ENCODE measurements around the gene MRPL16. TPM values are rescaled to one million over a fixed set of nuclear protein-coding genes. Genes with fewer than 3 reads are reported as not detected.
"Not testable (repeated sequence)": the region's sequence is repeated elsewhere in the genome, so short reads cannot be mapped to it uniquely, and the experiment has no call there.

The MRPL16 gene
- 10 to 100 TPM; 47.9 to 58.6 (median 52.1) TPM for total RNA-seq

- Histone ChIP-seq H3K4me1 (peaks cover 12 to 19% (median 14%) of the 10 kb centered on the region in 4 donors), H3K27me3 (no peaks in the 10 kb centered on the region), H3K27ac (replicated peaks in 1 of 4) (peak within 1 kb of the TSS; percentile 80 to 86 (median 82)), H3K9me3 (no peaks in the 10 kb centered on the region), H3K36me3 (peaks cover 21 to 36% (median 32%) of the 10 kb centered on the region in 4 donors), H3K4me3 (peak within 1 kb of the TSS; percentile 80 to 89 (median 84))
- WGBS, result 0% methylated on average over 34 of the region's 54 CpGs
- TF ChIP-seq POLR2AphosphoS5 (IDR thresholded peaks at IDR 0.05), result peak; percentile 71 to 79
- TF ChIP-seq POLR2A (IDR thresholded peaks at IDR 0.05; ENCODE audit: low read depth), result no peak
- peak; percentile 24 to 34 (median 29) for TF ChIP-seq CTCF (IDR thresholded peaks at IDR 0.05)
- no peak for TF ChIP-seq EP300 (IDR thresholded peaks at IDR 0.05)
- intact Hi-C loops (cut with DNase I), result no loop called here
- peak; percentile 95 for DNase-seq (ENCODE audit: extremely low spot score)
Measured at GRCh38 chr11:59810189-59810910, at the start of gene MRPL16. TSS of gene MRPL16 (minus strand) at chr11:59810778. CDS start at chr11:59810658, 120 bp downstream.

GRCh38 chr11:59859673-59860072, 49.1 kb upstream of the MRPL16 start:
- intact Hi-C loops (cut with DNase I), result no loop called here
- Histone ChIP-seq H3K4me3 (no peak overlapping the region), H3K27me3 (no peaks in the 10 kb centered on the region), H3K9me3 (no peaks in the 10 kb centered on the region), H3K36me3 (no peaks in the 10 kb centered on the region), H3K4me1 (no peaks in the 10 kb centered on the region), H3K27ac (replicated peaks in 1 of 4) (no peak overlapping the region)
- TF ChIP-seq EP300 (IDR thresholded peaks at IDR 0.05) (no peak), POLR2A (IDR thresholded peaks at IDR 0.05; ENCODE audit: low read depth) (no peak), CTCF (IDR thresholded peaks at IDR 0.05) (no peak), POLR2AphosphoS5 (IDR thresholded peaks at IDR 0.05) (no peak)
- no peak for DNase-seq (ENCODE audit: extremely low spot score)

- TF ChIP-seq POLR2AphosphoS5 (IDR thresholded peaks at IDR 0.05) (no peak), EP300 (IDR thresholded peaks at IDR 0.05) (no peak), CTCF (IDR thresholded peaks at IDR 0.05) (no peak), POLR2A (IDR thresholded peaks at IDR 0.05; ENCODE audit: low read depth) (no peak)
- WGBS, result 67% methylated on average over 10 of the region's 10 CpGs
Measured at GRCh38 chr11:59857439-59858434, 47.2 kb upstream of the MRPL16 start.

GRCh38 chr11:59854871-59855270, 44.3 kb upstream of the MRPL16 start:
- Histone ChIP-seq H3K27me3 (no peaks in the 10 kb centered on the region), H3K4me1 (no peaks in the 10 kb centered on the region), H3K36me3 (no peaks in the 10 kb centered on the region), H3K4me3 (no peak overlapping the region), H3K27ac (replicated peaks in 1 of 4) (no peak overlapping the region), H3K9me3 (no peaks in the 10 kb centered on the region)
- intact Hi-C loops (cut with DNase I), result no loop called here
- WGBS, result 48% methylated on average over 2 of the region's 2 CpGs
- no peak for DNase-seq (ENCODE audit: extremely low spot score)
- TF ChIP-seq POLR2A (IDR thresholded peaks at IDR 0.05; ENCODE audit: low read depth) (no peak), CTCF (IDR thresholded peaks at IDR 0.05) (no peak), POLR2AphosphoS5 (IDR thresholded peaks at IDR 0.05) (no peak), EP300 (IDR thresholded peaks at IDR 0.05) (no peak)

More at GRCh38 chr11:59857439-59858434, 47.2 kb upstream of the MRPL16 start:
- no peak for DNase-seq (ENCODE audit: extremely low spot score)
- Histone ChIP-seq H3K27me3 (no peaks in the 10 kb centered on the region), H3K9me3 (no peaks in the 10 kb centered on the region), H3K36me3 (no peaks in the 10 kb centered on the region), H3K4me1 (no peaks in the 10 kb centered on the region), H3K4me3 (no peak overlapping the region), H3K27ac (replicated peaks in 1 of 4) (no peak overlapping the region)
- intact Hi-C loops (cut with DNase I), result no loop called here

- H3K27me3 ChIP-seq; H3K4me3 ChIP-seq; H3K4me1 ChIP-seq; DNase-seq (ENCODE audit: extremely low spot score); H3K36me3 ChIP-seq; intact Hi-C loops (cut with DNase I); H3K27ac ChIP-seq (replicated peaks in 1 of 4); H3K9me3 ChIP-seq: not testable (repeated sequence)
- WGBS, result 89% methylated on average over 5 of the region's 5 CpGs
Measured at GRCh38 chr11:59851416-59851815, 40.8 kb upstream of the MRPL16 start.

GRCh38 chr11:59849551-59849950, 39.0 kb upstream of the MRPL16 start:
- H3K27ac ChIP-seq (replicated peaks in 1 of 4); intact Hi-C loops (cut with DNase I); H3K9me3 ChIP-seq; H3K4me3 ChIP-seq; H3K36me3 ChIP-seq; H3K27me3 ChIP-seq; DNase-seq (ENCODE audit: extremely low spot score); H3K4me1 ChIP-seq: not testable (repeated sequence)
- WGBS, result 94% methylated on average over 2 of the region's 2 CpGs

Measured in esophagus muscularis mucosa (tissue), 4 donors.